OCI-LY3 (cell line): ENCODE measurements around the gene PNPLA3.

Experiments
- EZH2phosphoT487 ChIP-seq: fragments of 200-600 bp; shearing (Covaris generic); IDR thresholded peaks from 2 replicates; pipeline ENCODE4 v1.6.1; 2018; ENCODE audit warnings: antibody characterized with exemption, mixed run types, low read depth
- TF ChIP-seq, protein P1 (sequence below): fragments of 200-600, 300-600 bp; sonication (generic); IDR thresholded peaks from 2 replicates; pipeline ENCODE4 v1.5.1; 2014; ENCODE audit warnings: antibody characterized with exemption, low read length, low read depth

GRCh38 chr22:43888740-43889139 is 34.9 kb upstream of the PNPLA3 start:
- TF ChIP-seq, protein P1, sequence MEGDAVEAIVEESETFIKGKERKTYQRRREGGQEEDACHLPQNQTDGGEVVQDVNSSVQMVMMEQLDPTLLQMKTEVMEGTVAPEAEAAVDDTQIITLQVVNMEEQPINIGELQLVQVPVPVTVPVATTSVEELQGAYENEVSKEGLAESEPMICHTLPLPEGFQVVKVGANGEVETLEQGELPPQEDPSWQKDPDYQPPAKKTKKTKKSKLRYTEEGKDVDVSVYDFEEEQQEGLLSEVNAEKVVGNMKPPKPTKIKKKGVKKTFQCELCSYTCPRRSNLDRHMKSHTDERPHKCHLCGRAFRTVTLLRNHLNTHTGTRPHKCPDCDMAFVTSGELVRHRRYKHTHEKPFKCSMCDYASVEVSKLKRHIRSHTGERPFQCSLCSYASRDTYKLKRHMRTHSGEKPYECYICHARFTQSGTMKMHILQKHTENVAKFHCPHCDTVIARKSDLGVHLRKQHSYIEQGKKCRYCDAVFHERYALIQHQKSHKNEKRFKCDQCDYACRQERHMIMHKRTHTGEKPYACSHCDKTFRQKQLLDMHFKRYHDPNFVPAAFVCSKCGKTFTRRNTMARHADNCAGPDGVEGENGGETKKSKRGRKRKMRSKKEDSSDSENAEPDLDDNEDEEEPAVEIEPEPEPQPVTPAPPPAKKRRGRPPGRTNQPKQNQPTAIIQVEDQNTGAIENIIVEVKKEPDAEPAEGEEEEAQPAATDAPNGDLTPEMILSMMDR, result no peak
- TF ChIP-seq EZH2phosphoT487, result no peak
